IMR-90 (cell line): Measurements from ENCODE around the gene UNC79. TPM values are rescaled to one million over a fixed set of nuclear protein-coding genes. Genes with fewer than 3 reads are reported as not detected.

Source experiments
- ATAC-seq: fragments of 200-7000 bp; cut with Tn5 transposase; 2 replicates; pipeline ENCODE4 v1.9.1; 2020; ENCODE audit warnings: low read depth, mild to moderate bottlenecking, moderate library complexity
- BruUV-seq: library from RNA; stranded (reverse); fragments of 400-500 nt; replicated peaks from 2 replicates; lab custom pipeline; 2021; lab: Mats Ljungman, UMichigan
- CTCF ChIA-PET: fragments of 300-600 bp; formaldehyde crosslinking; extraction: SDS; loops from one replicate; lab custom pipeline; 2021; ENCODE audit warnings: antibody characterized with exemption; lab: Yijun Ruan, JAX
- POLR2A ChIA-PET: fragments of 300-600 bp; sonication (Branson Sonifier 250); formaldehyde crosslinking; loops from one replicate; lab custom pipeline; 2022; ENCODE audit warnings: antibody characterized with exemption; ENCODE audit not compliant: unreplicated experiment; lab: Charles Lee
- DNase-seq: peaks from one replicate; pipeline ENCODE4 v3.0.0; 2013
- H2AFZ ChIP-seq: replicated peaks from 2 replicates; pipeline ENCODE3; 2013; ENCODE audit warnings: low read length, mild to moderate bottlenecking; ENCODE audit not compliant: poor library complexity
- H2AK5ac ChIP-seq: 2 replicates; pipeline ENCODE4 v1.6.1; 2013; ENCODE audit warnings: low read depth, low read length, inconsistent platforms
- H2AK9ac ChIP-seq: replicated peaks from 2 replicates; pipeline ENCODE3; 2013; ENCODE audit warnings: mild to moderate bottlenecking, low read depth, low read length, moderate library complexity; ENCODE audit not compliant: poor library complexity
- H2BK120ac ChIP-seq: 2 replicates; pipeline ENCODE4 v1.6.1; 2013; ENCODE audit warnings: low read depth, low read length, inconsistent platforms
- H2BK15ac ChIP-seq: 3 replicates; pipeline ENCODE4 v1.6.1; 2013; ENCODE audit warnings: low read depth, low read length, inconsistent platforms
- H2BK20ac ChIP-seq: 2 replicates; pipeline ENCODE4 v1.6.1; 2013; ENCODE audit warnings: low read depth, mild to moderate bottlenecking, inconsistent platforms, low read length, moderate library complexity
- H2BK5ac ChIP-seq: 2 replicates; pipeline ENCODE4 v1.6.1; 2013; ENCODE audit warnings: mild to moderate bottlenecking, low read depth, low read length, inconsistent platforms; ENCODE audit not compliant: poor library complexity, severe bottlenecking
- H3K14ac ChIP-seq: replicated peaks from 2 replicates; pipeline ENCODE4 v1.6.1; 2013; ENCODE audit warnings: low read depth, low read length, inconsistent platforms
- H3K18ac ChIP-seq: 2 replicates; pipeline ENCODE4 v1.6.1; 2013; ENCODE audit warnings: low read depth, low read length, control low read depth
- H3K23ac ChIP-seq: 2 replicates; pipeline ENCODE4 v1.6.1; 2013; ENCODE audit warnings: low read depth, low read length, inconsistent platforms
- H3K27ac ChIP-seq: 2 replicates; pipeline ENCODE4 v1.5.1; 2013; ENCODE audit warnings: mild to moderate bottlenecking, control low read depth, low read length; ENCODE audit not compliant: insufficient read depth
- H3K27me3 ChIP-seq: 2 replicates; pipeline ENCODE4 v1.6.1; 2013; ENCODE audit warnings: low read length; ENCODE audit not compliant: control insufficient read depth, insufficient read depth
- H3K36me3 ChIP-seq: 2 replicates; pipeline ENCODE4 v1.6.1; 2013; ENCODE audit warnings: low read length, mixed read lengths; ENCODE audit not compliant: control insufficient read depth, insufficient read depth
- H3K4ac ChIP-seq: 2 replicates; pipeline ENCODE4 v1.6.1; 2013; ENCODE audit warnings: low read depth, low read length, inconsistent platforms
- H3K4me1 ChIP-seq: 2 replicates; pipeline ENCODE4 v1.6.1; 2013; ENCODE audit warnings: low read length, mixed read lengths; ENCODE audit not compliant: control insufficient read depth, insufficient read depth
- H3K4me2 ChIP-seq: 2 replicates; pipeline ENCODE4 v1.6.1; 2013; ENCODE audit warnings: low read depth, mild to moderate bottlenecking, control low read depth, low read length, moderate library complexity
- H3K4me3 ChIP-seq: 2 replicates; pipeline ENCODE4 v1.5.1; 2013; ENCODE audit warnings: low read depth, mild to moderate bottlenecking, control low read depth, low read length, moderate library complexity; ENCODE audit not compliant: insufficient read depth
- H3K56ac ChIP-seq: 2 replicates; pipeline ENCODE4 v1.6.1; 2013; ENCODE audit warnings: low read length, inconsistent platforms; ENCODE audit not compliant: insufficient read depth; ENCODE audit errors: extremely low read depth
- H3K79me1 ChIP-seq, 2 experiments: 2 replicates each; pipeline ENCODE4 v1.6.1; 2013; ENCODE audit warnings: low read length in 2 of 2, inconsistent platforms in 1 of 2, low read depth in 1 of 2
- H3K9ac ChIP-seq: 2 replicates; pipeline ENCODE4 v1.6.1; 2013; ENCODE audit warnings: low read depth, low read length, control low read depth
- H3K9me1 ChIP-seq: 2 replicates; pipeline ENCODE4 v1.6.1; 2013; ENCODE audit warnings: low read length, inconsistent platforms; ENCODE audit not compliant: insufficient read depth
- H3K9me3 ChIP-seq: 2 replicates; pipeline ENCODE4 v1.6.1; 2013; ENCODE audit warnings: low read length; ENCODE audit not compliant: control insufficient read depth, insufficient read depth
- H4K20me1 ChIP-seq: 2 replicates; pipeline ENCODE4 v1.6.1; 2013; ENCODE audit warnings: low read length, inconsistent platforms; ENCODE audit not compliant: insufficient read depth
- H4K5ac ChIP-seq: 2 replicates; pipeline ENCODE4 v1.6.1; 2013; ENCODE audit warnings: mild to moderate bottlenecking, low read depth, low read length, control low read depth
- H4K8ac ChIP-seq, 2 experiments: 2 replicates each; pipeline ENCODE4 v1.6.1; 2013; ENCODE audit warnings: low read depth in 2 of 2, low read length in 2 of 2, control low read depth in 1 of 2, inconsistent platforms in 1 of 2
- H4K91ac ChIP-seq: 2 replicates; pipeline ENCODE4 v1.6.1; 2013; ENCODE audit warnings: low read depth, low read length, inconsistent platforms; ENCODE audit not compliant: insufficient read depth
- MXI1 ChIP-seq: IDR thresholded peaks from 2 replicates; pipeline ENCODE4 v1.6.1; 2012; ENCODE audit warnings: low read depth, mild to moderate bottlenecking, low read length, moderate library complexity, borderline replicate concordance
- NFE2L2 ChIP-seq: fragments of 150-350 bp; IDR thresholded peaks from 2 replicates; pipeline ENCODE4 v1.6.1; 2016; ENCODE audit warnings: low read depth, mild to moderate bottlenecking, low read length
- RAD21 ChIP-seq: IDR thresholded peaks from 2 replicates; pipeline ENCODE4 v1.6.1; 2012; ENCODE audit warnings: low read length, improper control_type of control experiment
- WGBS, 2 experiments: methylation state at CpG; one replicate each; pipeline versions ENCODE4 v1.1.5 to v1.1.7; 2013; ENCODE audit warnings: missing lambda C conversion rate in 2 of 2; ENCODE audit not compliant: insufficient read length in 1 of 2; ENCODE audit errors: extremely low coverage in 2 of 2; 5-methylcytosine and 5-hydroxymethylcytosine counted together
- dilution Hi-C: fragments of 300-500 bp; cut with HindIII; formaldehyde crosslinking; loops from one replicate; pipeline ENCODE4 v1.14.3; 2018; ENCODE audit warnings: low sequenced_read_pairs; ENCODE audit not compliant: unreplicated experiment
- in situ Hi-C: fragments of 300-500 bp; cut with MboI; formaldehyde crosslinking; loops from 3 replicates; pipeline ENCODE4 v1.14.3; 2019; ENCODE audit warnings: low sequenced_read_pairs, inconsistent platforms, mixed read lengths
- intact Hi-C: fragments of 100-400 bp; cut with micrococcal nuclease; formaldehyde crosslinking; loops from 2 replicates; pipeline ENCODE4 v1.10.0; 2022
- polyA plus RNA-seq, 3 experiments: library from polyadenylated mRNA; depleted of rRNA; stranded (reverse); fragments of >200 nt; gene quantifications; 2 replicates each; pipeline ENCODE4 v1.2.3, GENCODE V29; 2012; ENCODE audit warnings: low replicate concordance in 1 of 3
- total RNA-seq: library from RNA; depleted of rRNA; stranded (reverse); fragments of >200 nt; gene quantifications from 2 replicates; pipeline ENCODE4 v1.2.3, GENCODE V29; 2012

Gene UNC79
- total and polyA plus RNA-seq, 2 of the 4 experiments (the other 2 are of a cell fraction) = under 0.01 TPM

- Histone ChIP-seq H3K4me1 (no peaks in the 10 kb centered on the region), H2BK15ac (no peak overlapping the region), H3K9me1 (no peaks in the 10 kb centered on the region), H3K4me2 (no peak overlapping the region), H2AFZ (no peak overlapping the region), H3K27me3 (no peaks in the 10 kb centered on the region), H2AK5ac (no peak overlapping the region), H3K9ac (no peak overlapping the region), H3K4me3 (no peak overlapping the region), H2BK5ac (no peak overlapping the region), H4K91ac (no peak overlapping the region), H2BK20ac (no peak overlapping the region), H2BK120ac (no peak overlapping the region), H3K14ac (no peak overlapping the region), H3K4ac (no peak overlapping the region), H3K79me1 (no peaks in the 10 kb centered on the region), H3K23ac (no peak overlapping the region), H4K5ac (no peak overlapping the region), H2AK9ac (no peak overlapping the region), H3K56ac (no peak overlapping the region), H4K8ac (no peak overlapping the region), H3K9me3 (peaks cover 17% of the 10 kb centered on the region), H3K18ac (no peak overlapping the region), H4K20me1 (no peaks in the 10 kb centered on the region), H3K36me3 (no peaks in the 10 kb centered on the region), H3K27ac (no peak overlapping the region)
- in situ Hi-C loops (no loop called here), dilution Hi-C loops (no loop called here), intact Hi-C loops (no loop called here)
- ChIA-PET POLR2A (no interaction called here), CTCF (no interaction called here)
- no peak for ATAC-seq
- TF ChIP-seq MXI1 (no peak), RAD21 (no peak), NFE2L2 (no peak)
- no CpG with 5 or more reads among the region's 18 CpGs for WGBS, 2 experiments
- BruUV-seq = no TSS peak
- DNase-seq = peak; percentile 6
Observed at GRCh38 chr14:93712838-93713724, 282.3 kb downstream of the UNC79 start.
